ENCODE data around the gene PEX11G. TPM values are rescaled to one million over a fixed set of nuclear protein-coding genes. Genes with fewer than 3 reads are reported as not detected.

PEX11G gene
- total RNA-seq, 2 donors from 2014 or later, result 1.0 to 1.1 TPM

DNA sequence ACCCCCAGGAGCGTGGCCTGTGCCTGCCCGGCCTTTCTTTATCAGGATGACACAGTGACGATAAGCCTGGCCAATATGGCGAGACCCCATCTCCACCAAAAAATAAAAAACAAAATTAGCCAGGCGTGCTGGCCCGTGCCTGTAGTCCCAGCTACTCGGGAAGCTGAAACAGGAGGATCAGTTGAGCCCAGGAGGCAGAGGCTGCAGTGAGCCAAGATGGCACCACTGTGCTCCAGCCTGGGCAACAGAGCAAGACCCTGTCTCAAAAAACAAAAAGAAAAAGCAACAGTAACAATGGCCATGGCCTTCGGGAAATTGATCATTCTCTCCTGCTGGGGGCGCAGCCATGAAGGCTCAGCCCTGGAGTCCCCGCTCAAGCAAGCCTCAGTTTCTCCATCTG, 11.1 kb downstream of the PEX11G start:
- Histone ChIP-seq H3K36me3 (no peaks in the 10 kb centered on the region), H3K27ac (no peak overlapping the region), H3K4me1 (peaks cover 0 to 6% of the 10 kb centered on the region in 2 donors), H3K27me3 (no peaks in the 10 kb centered on the region), H3K4me3 (no peak overlapping the region), H3K9me3 (no peaks in the 10 kb centered on the region)
- TF ChIP-seq, protein P1, sequence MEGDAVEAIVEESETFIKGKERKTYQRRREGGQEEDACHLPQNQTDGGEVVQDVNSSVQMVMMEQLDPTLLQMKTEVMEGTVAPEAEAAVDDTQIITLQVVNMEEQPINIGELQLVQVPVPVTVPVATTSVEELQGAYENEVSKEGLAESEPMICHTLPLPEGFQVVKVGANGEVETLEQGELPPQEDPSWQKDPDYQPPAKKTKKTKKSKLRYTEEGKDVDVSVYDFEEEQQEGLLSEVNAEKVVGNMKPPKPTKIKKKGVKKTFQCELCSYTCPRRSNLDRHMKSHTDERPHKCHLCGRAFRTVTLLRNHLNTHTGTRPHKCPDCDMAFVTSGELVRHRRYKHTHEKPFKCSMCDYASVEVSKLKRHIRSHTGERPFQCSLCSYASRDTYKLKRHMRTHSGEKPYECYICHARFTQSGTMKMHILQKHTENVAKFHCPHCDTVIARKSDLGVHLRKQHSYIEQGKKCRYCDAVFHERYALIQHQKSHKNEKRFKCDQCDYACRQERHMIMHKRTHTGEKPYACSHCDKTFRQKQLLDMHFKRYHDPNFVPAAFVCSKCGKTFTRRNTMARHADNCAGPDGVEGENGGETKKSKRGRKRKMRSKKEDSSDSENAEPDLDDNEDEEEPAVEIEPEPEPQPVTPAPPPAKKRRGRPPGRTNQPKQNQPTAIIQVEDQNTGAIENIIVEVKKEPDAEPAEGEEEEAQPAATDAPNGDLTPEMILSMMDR (IDR thresholded peaks at IDR 0.05), result no peak
- DNase-seq (ENCODE audit: low spot score), result no peak

DNA sequence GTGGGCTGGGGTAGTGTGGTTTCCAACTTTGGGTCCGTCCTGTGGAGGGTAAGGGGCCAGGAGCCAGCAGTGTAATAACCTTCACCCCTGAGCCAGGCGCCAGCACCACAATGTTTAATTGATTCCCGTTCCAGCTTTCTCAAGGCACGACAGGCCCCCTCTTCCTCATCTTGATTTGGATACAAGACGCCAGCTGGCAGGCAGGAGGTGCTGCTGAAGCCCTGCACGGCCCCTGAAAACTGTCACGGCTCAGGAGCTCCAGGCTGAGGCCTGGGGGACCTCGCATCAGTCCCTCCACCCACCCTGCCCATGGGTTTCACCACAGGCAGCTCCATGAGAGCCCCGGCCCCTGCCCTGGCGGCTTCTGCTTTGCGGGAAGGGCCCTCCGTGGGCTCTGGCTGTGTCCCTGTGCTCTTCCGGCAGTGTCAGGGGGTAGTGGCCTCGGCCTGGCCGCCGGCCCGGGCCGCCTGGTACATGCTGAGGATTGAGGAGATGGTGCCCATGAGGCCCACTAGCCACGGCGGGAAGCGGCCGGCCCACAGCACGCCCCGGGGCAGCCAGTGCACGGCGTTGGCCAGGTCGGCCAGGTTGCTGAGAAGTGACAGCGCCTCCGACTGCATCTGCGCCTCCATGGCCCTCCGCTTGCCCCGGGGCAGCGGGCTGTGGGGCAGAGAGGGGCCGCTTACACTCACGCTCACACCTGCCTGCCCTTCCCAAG, 11.9 kb downstream of the PEX11G start:
- Histone ChIP-seq H3K27ac (no peak overlapping the region), H3K9me3 (no peaks in the 10 kb centered on the region), H3K4me1 (no peaks in the 10 kb centered on the region), H3K4me3 (no peak overlapping the region), H3K36me3 (no peaks in the 10 kb centered on the region), H3K27me3 (no peaks in the 10 kb centered on the region)
- DNase-seq (ENCODE audit: low spot score), result no peak
- TF ChIP-seq, protein P1 (IDR thresholded peaks at IDR 0.05), result no peak

DNA sequence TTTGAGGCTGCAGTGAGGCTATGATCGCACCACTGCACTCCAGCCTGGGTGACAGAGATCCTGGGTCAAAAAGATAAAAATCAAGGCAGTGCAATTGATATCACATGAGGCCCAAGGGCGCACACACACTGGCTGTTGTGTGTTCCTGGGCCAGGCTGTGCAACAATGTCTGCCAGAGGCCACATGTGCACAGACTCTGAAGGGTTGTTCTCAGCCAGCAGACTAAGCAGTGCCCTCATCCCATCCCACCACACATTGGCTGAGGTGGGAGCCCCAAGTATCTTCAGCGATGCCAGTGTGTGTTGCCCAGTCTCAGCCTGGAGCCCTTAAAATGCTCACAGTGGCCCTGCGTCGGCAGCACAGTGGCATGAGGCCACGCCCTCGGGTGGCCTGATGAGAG, 12.6 kb downstream of the PEX11G start:
- Histone ChIP-seq H3K27me3 (no peaks in the 10 kb centered on the region), H3K27ac (no peak overlapping the region), H3K4me3 (no peak overlapping the region), H3K9me3 (no peaks in the 10 kb centered on the region), H3K4me1 (no peaks in the 10 kb centered on the region), H3K36me3 (no peaks in the 10 kb centered on the region)
- TF ChIP-seq, protein P1 (IDR thresholded peaks at IDR 0.05), result no peak
- no peak for DNase-seq (ENCODE audit: low spot score)

DNA sequence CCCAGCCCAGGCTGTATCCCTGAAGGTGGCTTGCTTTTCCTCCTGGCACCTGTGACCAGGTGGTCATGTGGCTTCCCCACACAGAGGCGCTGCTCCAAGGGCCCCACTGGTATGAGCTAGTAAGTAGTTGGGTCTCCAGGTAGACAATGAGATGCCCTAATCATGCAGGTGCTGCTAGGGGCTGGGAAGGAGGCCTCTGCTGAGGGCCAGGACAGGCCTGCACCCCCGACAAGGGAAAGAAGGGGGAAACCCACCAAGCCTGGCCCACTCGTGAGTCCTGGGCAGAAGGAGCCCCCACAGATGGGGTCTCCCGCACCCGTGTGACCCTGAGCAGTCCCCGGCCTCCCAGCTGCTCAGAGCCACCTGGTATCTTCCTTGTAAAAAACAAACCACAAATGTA, 13.2 kb downstream of the PEX11G start:
- DNase-seq (ENCODE audit: low spot score), result no peak
- Histone ChIP-seq H3K4me1 (no peaks in the 10 kb centered on the region), H3K9me3 (no peaks in the 10 kb centered on the region), H3K27ac (no peak overlapping the region), H3K4me3 (no peak overlapping the region), H3K27me3 (no peaks in the 10 kb centered on the region), H3K36me3 (peaks cover 4% of the 10 kb centered on the region)
- TF ChIP-seq, protein P1 (IDR thresholded peaks at IDR 0.05), result no peak

DNA sequence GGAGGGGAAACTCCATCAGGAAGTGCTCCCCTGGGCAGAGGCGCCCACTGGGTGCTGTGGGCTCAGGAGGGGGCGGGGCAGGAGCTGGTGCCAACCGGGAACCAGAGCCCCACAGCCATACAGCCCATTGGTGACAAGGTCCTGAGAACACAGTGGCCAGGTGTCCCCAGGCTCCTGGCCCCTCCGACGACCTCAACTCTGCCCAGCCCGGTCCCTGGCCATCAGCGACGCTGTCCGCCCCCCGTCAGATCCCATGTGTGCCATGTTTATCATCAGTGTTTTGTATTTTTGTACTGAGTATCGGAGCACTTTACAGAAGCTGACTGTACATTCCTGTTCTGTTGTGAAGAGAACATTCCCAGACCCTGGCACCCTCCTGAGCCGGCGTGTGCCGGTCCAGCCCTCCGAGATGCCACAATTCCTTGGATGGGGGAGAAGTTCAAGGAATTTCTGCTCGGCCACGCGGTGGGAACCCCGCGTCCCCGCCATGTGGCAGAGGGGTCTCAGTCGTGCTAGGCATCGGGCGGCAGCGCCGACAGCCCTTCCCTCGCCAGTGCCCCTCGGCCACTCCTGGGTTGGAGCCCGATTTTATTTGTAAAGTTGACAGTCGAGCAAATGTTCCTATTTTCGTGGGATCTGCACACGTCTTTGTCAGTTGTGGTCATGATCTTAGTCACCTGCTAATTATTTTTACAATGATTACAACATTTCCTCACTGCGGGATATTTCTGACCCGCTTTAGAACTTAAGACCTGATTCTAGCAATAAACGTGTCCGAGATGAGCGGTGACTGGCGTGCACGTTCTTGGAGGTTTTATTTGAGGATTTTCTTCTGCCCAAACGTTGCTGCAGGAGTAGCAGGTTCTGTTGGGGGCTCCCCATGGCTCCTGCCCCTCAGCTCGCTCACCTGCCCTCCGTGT, 16.9 kb downstream of the PEX11G start:
- no peaks in the 10 kb centered on the region for H3K4me1 ChIP-seq
- H3K4me3 ChIP-seq, result no peak overlapping the region
- peaks cover 32% of the 10 kb centered on the region for H3K36me3 ChIP-seq

More for the DNA sequence above, 16.9 kb downstream of the PEX11G start:
- Histone ChIP-seq H3K27ac (no peak overlapping the region), H3K27me3 (no peaks in the 10 kb centered on the region), H3K9me3 (no peaks in the 10 kb centered on the region)
- DNase-seq (ENCODE audit: low spot score), result no peak
- TF ChIP-seq, protein P1 (IDR thresholded peaks at IDR 0.05), result no peak

All from right atrium auricular region (tissue), 2 donors.